ENCODE results near the gene PKP2. TPM values are rescaled to one million over a fixed set of nuclear protein-coding genes. Genes with fewer than 3 reads are reported as not detected.

Gene PKP2
- total and polyA plus RNA-seq, 7 donors, result 0.71 to 45.2 (median 4.2) TPM

- H3K27me3 ChIP-seq, result peaks cover 0 to 3% (median 0%) of the 10 kb centered on the region in 3 donors
- no peaks in the 10 kb centered on the region for H3K9me3 ChIP-seq
- peaks cover 0 to under 1% (median 0%) of the 10 kb centered on the region in 4 donors for H3K4me1 ChIP-seq
- no peak for DNase-seq
- no peaks in the 10 kb centered on the region for H3K36me3 ChIP-seq
- TF ChIP-seq CTCF (IDR thresholded peaks at IDR 0.05), result no peak
- no peak for TF ChIP-seq POLR2AphosphoS5 (IDR thresholded peaks at IDR 0.05)
- intact Hi-C loops (cut with DNase I), result no loop called here
- no peak overlapping the region for H3K27ac ChIP-seq
- no peak overlapping the region for H3K4me3 ChIP-seq
- 24 to 34% methylated on average over 1 of the region's 1 CpG for WGBS, 2 donors
Measured at GRCh38 chr12:32761716-32762115, 134.9 kb downstream of the PKP2 start.

- no peak for DNase-seq
- Histone ChIP-seq H3K36me3 (peaks cover 0 to 19% (median 6%) of the 10 kb centered on the region in 4 donors), H3K4me3 (no peak overlapping the region), H3K4me1 (peaks cover 0 to 19% (median 16%) of the 10 kb centered on the region in 4 donors), H3K27me3 (no peaks in the 10 kb centered on the region), H3K27ac (no peak overlapping the region), H3K9me3 (no peaks in the 10 kb centered on the region)
- intact Hi-C loops (cut with DNase I), result loop anchor here (5.0 kb wide), 1 partner anchor 160 kb away; no protein-coding TSS in a partner anchor
- 94 to 95% methylated on average over 3 of the region's 3 CpGs for WGBS, 2 donors
- TF ChIP-seq POLR2A (IDR thresholded peaks at IDR 0.05), result no peak
- TF ChIP-seq CTCF (IDR thresholded peaks at IDR 0.05), result no peak
- TF ChIP-seq POLR2AphosphoS5 (IDR thresholded peaks at IDR 0.05), result no peak
- no peak for TF ChIP-seq EP300 (IDR thresholded peaks at IDR 0.05)
Measured at GRCh38 chr12:32757157-32757556, 139.4 kb downstream of the PKP2 start.

- Histone ChIP-seq H3K4me1 (peaks cover 0 to 19% (median 16%) of the 10 kb centered on the region in 4 donors), H3K4me3 (peak overlapping the region in 3 of 4 donors; percentile 63 to 79 (median 69)), H3K36me3 (peaks cover 0 to 25% (median 12%) of the 10 kb centered on the region in 4 donors), H3K9me3 (no peaks in the 10 kb centered on the region), H3K27ac (peak overlapping the region; percentile 84 to 94 (median 90)), H3K27me3 (no peaks in the 10 kb centered on the region)
- intact Hi-C loops (cut with DNase I), result loop anchor here (1.0 to 5.0 kb wide), 2 partner anchors 161 to 1266 kb away; partner anchors contain the start of gene ALG10
- TF ChIP-seq CTCF (IDR thresholded peaks at IDR 0.05), result peak in 1 of 4 experiments; percentile 2
- TF ChIP-seq EP300 (IDR thresholded peaks at IDR 0.05), result no peak
- DNase-seq, result no peak
- WGBS, 2 donors, result 19 to 44% methylated on average over 8 of the region's 8 CpGs
Measured at GRCh38 chr12:32756476-32757066, 140.0 kb downstream of the PKP2 start.

- intact Hi-C loops (cut with DNase I), result loop anchor here (1.0 to 5.0 kb wide), 2 partner anchors 161 to 1266 kb away; partner anchors contain the start of gene ALG10
- peak within 1 kb of the TSS; percentile 84 to 94 (median 90) for H3K27ac ChIP-seq
- H3K4me1 ChIP-seq, result peaks cover 0 to 19% (median 16%) of the 10 kb centered on the region in 4 donors
- DNase-seq, result peak; percentile 98
- peaks cover 0 to 32% (median 16%) of the 10 kb centered on the region in 4 donors for H3K36me3 ChIP-seq
- no peaks in the 10 kb centered on the region for H3K9me3 ChIP-seq
- no peak for TF ChIP-seq EP300 (IDR thresholded peaks at IDR 0.05)
- TF ChIP-seq POLR2AphosphoS5 (IDR thresholded peaks at IDR 0.05), result peak; percentile 37 to 84 (median 54)
- peak; percentile 73 to 85 (median 78) for TF ChIP-seq CTCF (IDR thresholded peaks at IDR 0.05)
- TF ChIP-seq POLR2A (IDR thresholded peaks at IDR 0.05), result peak; percentile 22 to 33
- H3K27me3 ChIP-seq, result no peaks in the 10 kb centered on the region
- WGBS, 2 donors, result 0% methylated on average over 39 of the region's 39 CpGs
- peak within 1 kb of the TSS; percentile 63 to 90 (median 74) for H3K4me3 ChIP-seq
Measured at GRCh38 chr12:32755654-32756475, 140.7 kb downstream of the PKP2 start, which contains the start of gene YARS2. YARS2 (minus strand) TSS chr12:32755897; CDS start chr12:32755874, 23 bp downstream.
